Activated B cell treated with CpG ODN at 0.5 μM for 24 hours (primary cell): ENCODE measurements around the gene ZIC2. TPM values are rescaled to one million over a fixed set of nuclear protein-coding genes. Genes with fewer than 3 reads are reported as not detected.

Source experiments
- ATAC-seq: fragments of 200-7000 bp; cut with Tn5 transposase; one replicate; pipeline ENCODE4 v1.10.0; 2021; ENCODE audit warnings: low read depth, mild to moderate bottlenecking, moderate library complexity
- CTCF ChIA-PET: fragments of 350-600 bp; sonication (Branson Sonifier 250); formaldehyde crosslinking; loops from one replicate; lab custom pipeline; 2021; ENCODE audit warnings: antibody characterized with exemption; lab: Charles Lee
- POLR2A ChIA-PET: fragments of 350-600 bp; sonication (Branson Sonifier 250); formaldehyde crosslinking; loops from one replicate; lab custom pipeline; 2021; ENCODE audit warnings: antibody characterized with exemption; lab: Charles Lee
- DNase-seq: peaks from one replicate; pipeline ENCODE4 v3.0.0; 2022
- H3K27ac Mint-ChIP-seq: one replicate; pipeline ENCODE4 v1.8.0; 2020; ENCODE audit warnings: mixed read lengths
- H3K27me3 Mint-ChIP-seq: one replicate; pipeline ENCODE4 v1.8.0; 2021; ENCODE audit warnings: mixed read lengths
- H3K36me3 Mint-ChIP-seq: one replicate; pipeline ENCODE4 v1.8.0; 2021; ENCODE audit warnings: low read depth, mixed read lengths
- H3K4me1 Mint-ChIP-seq: one replicate; pipeline ENCODE4 v1.8.0; 2021; ENCODE audit warnings: mixed read lengths
- H3K4me3 Mint-ChIP-seq: one replicate; pipeline ENCODE4 v1.8.0; 2020; ENCODE audit warnings: mild to moderate bottlenecking, mixed read lengths
- H3K9me3 Mint-ChIP-seq: one replicate; pipeline ENCODE4 v1.8.0; 2020; ENCODE audit warnings: mixed read lengths
- CTCF ChIP-seq: fragments of 200-600 bp; IDR thresholded peaks from one replicate; pipeline ENCODE4 v1.8.0; 2022; ENCODE audit warnings: antibody characterized with exemption, mild to moderate bottlenecking
- intact Hi-C: fragments of 100-400 bp; cut with micrococcal nuclease; formaldehyde crosslinking; loops from one replicate; pipeline ENCODE4 v1.15.1; 2024
- total RNA-seq: library from RNA; stranded (reverse); gene quantifications from 2 replicates; pipeline ENCODE4 v1.2.3, GENCODE V29; 2022

ZIC2 gene
- total RNA-seq, 1 donor from 2014 or later, result not detected

DNA sequence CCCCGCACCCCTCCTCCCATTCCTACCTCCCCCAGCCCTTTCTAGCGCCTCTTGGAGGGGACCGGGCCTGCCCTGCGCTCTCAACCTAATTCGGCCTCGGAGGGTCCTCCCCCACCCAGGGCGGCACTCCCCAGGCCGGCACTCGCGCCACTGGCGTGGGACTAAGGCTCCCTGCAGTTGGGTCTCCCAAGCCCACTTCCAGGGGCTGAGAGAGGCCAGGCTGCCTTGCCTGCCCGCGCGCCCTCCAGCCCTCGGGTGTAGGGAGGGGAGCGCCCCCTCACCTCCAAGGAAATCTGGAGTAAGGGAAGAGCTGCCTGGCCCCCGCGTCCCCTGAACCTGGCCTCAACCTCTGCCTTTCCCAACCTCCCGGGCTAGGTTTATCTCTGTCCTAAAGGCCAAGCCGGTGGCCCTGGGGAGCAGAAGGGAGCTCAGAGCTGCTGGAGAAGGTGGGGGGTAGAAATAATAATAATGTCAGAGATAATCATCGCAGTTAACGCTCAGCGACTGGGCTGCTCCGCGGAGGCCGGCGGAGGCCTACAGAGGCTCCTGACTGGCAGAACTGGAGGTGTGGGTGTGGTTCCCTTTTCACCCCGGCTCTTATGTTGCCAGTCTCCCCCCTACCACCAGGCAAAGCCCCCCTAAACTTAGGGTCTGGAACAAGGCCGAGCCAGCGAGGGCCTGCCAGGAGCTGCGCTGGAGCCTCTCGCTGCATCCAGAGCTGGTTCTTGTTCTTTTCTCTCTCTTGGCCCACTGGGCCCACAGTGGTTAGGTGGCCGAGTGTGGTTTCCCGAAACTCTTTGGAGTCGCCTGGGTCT, 9.6 kb downstream of the ZIC2 start:
- no peak for ATAC-seq
- Mint-ChIP-seq H3K4me1 (peaks cover 10% of the 10 kb centered on the region), H3K9me3 (peaks cover 18% of the 10 kb centered on the region), H3K27me3 (peaks cover 81% of the 10 kb centered on the region), H3K36me3 (no peaks in the 10 kb centered on the region), H3K4me3 (no peak overlapping the region), H3K27ac (no peak overlapping the region)
- no peak for TF ChIP-seq CTCF
- intact Hi-C loops, result loop anchor here (10.0 kb wide), 1 partner anchor 244 kb away; no protein-coding TSS in a partner anchor
- DNase-seq, result no peak
- POLR2A ChIA-PET, result interaction anchor here (0.6 kb wide), 1 partner anchor 10 kb away, joined by 3 read pairs; the partner anchor contains the start of gene ZIC2
- CTCF ChIA-PET, result no interaction called here

DNA sequence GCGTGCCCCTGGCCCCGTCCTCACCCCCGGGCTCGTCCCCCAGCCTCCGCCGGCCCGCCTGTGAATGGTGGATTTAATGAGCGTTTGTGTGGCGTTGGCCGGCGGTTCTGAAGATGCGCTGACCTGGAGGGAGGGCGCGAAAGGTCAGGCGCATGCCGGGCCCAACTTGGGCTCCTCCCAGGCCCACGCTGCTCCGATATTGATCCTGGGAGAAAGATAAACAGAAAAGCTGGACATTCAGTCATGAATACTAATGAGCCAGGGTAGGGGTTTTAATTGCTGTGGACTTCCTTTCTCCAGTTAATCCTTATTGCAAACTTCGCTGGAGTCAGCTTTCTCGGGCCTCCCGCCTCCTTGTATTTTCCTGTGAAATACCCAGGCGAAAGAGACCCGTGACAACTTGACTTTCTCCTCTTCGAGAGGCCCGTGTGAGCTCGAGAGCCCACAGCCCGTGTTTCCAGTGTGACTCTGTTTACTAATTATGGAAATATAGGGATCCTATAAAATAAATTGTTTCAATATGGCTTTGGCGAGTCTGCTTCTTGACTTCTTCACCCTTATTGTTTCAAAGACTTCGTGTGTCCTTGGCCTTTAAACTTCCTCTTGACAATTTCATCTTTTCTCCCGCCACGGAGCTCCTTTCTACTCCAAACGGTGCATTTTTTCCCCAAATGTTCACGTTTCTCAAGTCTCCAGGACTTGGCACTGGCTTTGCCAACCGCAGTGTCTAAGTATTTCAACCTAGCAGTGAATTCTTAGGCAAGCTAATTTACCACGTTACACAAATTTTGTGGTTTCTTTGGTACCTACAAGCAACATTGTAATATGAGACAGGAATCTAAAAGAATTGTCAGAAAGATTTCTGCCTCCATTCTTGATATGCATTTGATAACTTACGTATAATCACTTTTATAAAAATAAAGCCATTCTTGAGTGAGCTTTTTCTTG, 10.5 kb downstream of the ZIC2 start:
- ChIA-PET POLR2A (no interaction called here), CTCF (no interaction called here)
- Mint-ChIP-seq H3K9me3 (peaks cover 21% of the 10 kb centered on the region), H3K36me3 (no peaks in the 10 kb centered on the region), H3K4me3 (no peak overlapping the region), H3K27me3 (peaks cover 82% of the 10 kb centered on the region), H3K27ac (no peak overlapping the region), H3K4me1 (peaks cover 10% of the 10 kb centered on the region)
- no peak for DNase-seq
- intact Hi-C loops, result loop anchor here (2.0 to 10.0 kb wide), 2 partner anchors 33 to 243 kb away; no protein-coding TSS in a partner anchor
- TF ChIP-seq CTCF, result no peak
- no peak for ATAC-seq

- ATAC-seq (no peak), DNase-seq (no peak)
- TF ChIP-seq CTCF, result no peak
- Mint-ChIP-seq H3K9me3 (peaks cover 21% of the 10 kb centered on the region), H3K36me3 (no peaks in the 10 kb centered on the region), H3K27me3 (peaks cover 73% of the 10 kb centered on the region), H3K4me1 (peaks cover 10% of the 10 kb centered on the region), H3K4me3 (no peak overlapping the region), H3K27ac (no peak overlapping the region)
- POLR2A ChIA-PET, result interaction anchor here (0.7 kb wide), 1 partner anchor 554 kb away, joined by 3 read pairs; no protein-coding TSS in a partner anchor
- intact Hi-C loops, result loop anchor here (2.0 to 10.0 kb wide), 2 partner anchors 34 to 242 kb away; no protein-coding TSS in a partner anchor
- CTCF ChIA-PET, result no interaction called here
Measured at GRCh38 chr13:99992949-99993351, 11.4 kb downstream of the ZIC2 start.

DNA sequence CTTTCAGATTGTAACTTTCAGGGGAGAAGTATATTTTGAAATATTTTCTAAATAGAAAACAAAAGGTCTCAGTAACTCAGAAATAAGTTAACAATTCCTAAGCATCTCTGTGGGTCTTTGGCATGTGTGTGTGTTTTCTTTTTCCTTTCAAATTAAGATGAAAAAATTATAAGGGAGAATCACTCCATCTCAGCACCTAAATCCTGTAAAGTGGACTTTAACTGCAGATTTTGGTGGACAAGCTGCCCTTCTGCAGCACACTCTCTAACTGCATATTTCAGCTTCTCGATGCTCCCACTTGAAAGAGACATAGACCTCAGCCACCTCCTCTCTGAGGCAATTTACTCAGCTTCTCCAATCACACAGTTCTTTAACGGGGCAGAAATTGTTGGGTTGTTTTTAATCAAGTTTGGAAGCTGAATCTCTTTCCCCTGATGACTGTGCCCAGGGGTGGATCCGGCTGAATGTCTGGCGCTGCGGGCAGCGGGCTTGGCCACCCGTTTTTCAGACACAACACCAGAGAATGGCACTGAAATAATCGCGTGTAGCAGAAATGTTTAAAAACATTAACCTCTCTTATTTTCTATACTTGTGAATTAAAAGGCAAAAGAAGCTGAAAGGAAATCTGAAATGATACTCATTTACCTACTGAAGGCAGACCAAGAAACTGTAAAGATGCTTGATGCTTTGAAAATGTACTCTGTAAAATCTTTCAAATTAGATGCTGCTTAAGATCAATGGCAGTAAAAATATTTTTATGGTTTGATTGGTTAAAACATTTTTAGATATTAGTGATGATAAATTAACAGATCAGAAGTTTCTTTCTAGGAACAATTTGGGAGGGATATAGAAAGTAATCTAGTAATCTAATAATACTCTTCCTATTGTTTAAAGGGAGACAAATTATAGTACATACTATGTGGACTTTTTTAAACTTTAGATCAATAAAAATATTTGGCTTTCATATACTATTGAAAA, 12.4 kb downstream of the ZIC2 start:
- H3K36me3 Mint-ChIP-seq, result peaks cover 1% of the 10 kb centered on the region
- peaks cover 24% of the 10 kb centered on the region for H3K9me3 Mint-ChIP-seq
- ATAC-seq (no peak), DNase-seq (no peak)
- H3K27ac Mint-ChIP-seq, result no peak overlapping the region
- TF ChIP-seq CTCF, result no peak
- no peak overlapping the region for H3K4me3 Mint-ChIP-seq
- ChIA-PET CTCF (no interaction called here), POLR2A (interaction anchor here (0.7 kb wide), 1 partner anchor 555 kb away, joined by 3 read pairs; no protein-coding TSS in a partner anchor)
- intact Hi-C loops, result loop anchor here (2.0 to 10.0 kb wide), 3 partner anchors 13 to 241 kb away; partner anchors contain the start of gene ZIC2
- peaks cover 10% of the 10 kb centered on the region for H3K4me1 Mint-ChIP-seq
- H3K27me3 Mint-ChIP-seq, result peaks cover 76% of the 10 kb centered on the region
